Activated CD4-positive, alpha-beta T cell treated with anti-CD3 and anti-CD28 coated beads for 24 hours (primary cell): ENCODE measurements around the gene MMP8.

ENCODE experiments used
- DNase-seq, 2 donors: peaks; one replicate each; pipeline ENCODE4 v3.0.0-alpha.2; 2020; ENCODE audit warnings: low read depth in 2 of 2

The MMP8 gene

GRCh38 chr11:102722821-102723220, 1.9 kb downstream of the MMP8 start:
- DNase-seq: no peak

GRCh38 chr11:102719620-102720277, 5.0 kb downstream of the MMP8 start:
- DNase-seq: no peak

- no peak for DNase-seq
Observed at GRCh38 chr11:102717280-102717679, 7.5 kb downstream of the MMP8 start.

- DNase-seq: no peak
Observed at GRCh38 chr11:102716527-102716926, 8.2 kb downstream of the MMP8 start.

GRCh38 chr11:102712137-102712536, 12.6 kb downstream of the MMP8 start:
- no peak for DNase-seq

GRCh38 chr11:102709201-102709945, 15.4 kb downstream of the MMP8 start:
- no peak for DNase-seq

- DNase-seq: no peak
Observed at GRCh38 chr11:102708654-102709053, 16.1 kb downstream of the MMP8 start.

- DNase-seq: no peak
Observed at GRCh38 chr11:102705626-102706025, 19.1 kb downstream of the MMP8 start, which contains the start of gene MMP27. TSS of gene MMP27 (minus strand) at chr11:102705769. CDS start at chr11:102705714, 55 bp downstream.

- DNase-seq: no peak
Observed at GRCh38 chr11:102704841-102705240, 19.9 kb downstream of the MMP8 start.

GRCh38 chr11:102703826-102704493, 20.8 kb downstream of the MMP8 start:
- no peak for DNase-seq

- DNase-seq: no peak
Observed at GRCh38 chr11:102695201-102695600, 29.6 kb downstream of the MMP8 start.

- no peak for DNase-seq
Observed at GRCh38 chr11:102685754-102686153, 39.0 kb downstream of the MMP8 start.

GRCh38 chr11:102685338-102685737, 39.4 kb downstream of the MMP8 start:
- no peak for DNase-seq

- no peak for DNase-seq
Observed at GRCh38 chr11:102683277-102683676, 41.5 kb downstream of the MMP8 start.

GRCh38 chr11:102680945-102681344, 43.8 kb downstream of the MMP8 start:
- DNase-seq: no peak

GRCh38 chr11:102678022-102678421, 46.7 kb downstream of the MMP8 start:
- DNase-seq: no peak

GRCh38 chr11:102676084-102676483, 48.7 kb downstream of the MMP8 start:
- DNase-seq: no peak

GRCh38 chr11:102669664-102670063, 55.1 kb downstream of the MMP8 start:
- DNase-seq: no peak

GRCh38 chr11:102666331-102666957, 58.3 kb downstream of the MMP8 start:
- DNase-seq: no peak

GRCh38 chr11:102664001-102664752, 60.6 kb downstream of the MMP8 start:
- DNase-seq: no peak

- no peak for DNase-seq
Observed at GRCh38 chr11:102662607-102663006, 62.1 kb downstream of the MMP8 start.
